ENCODE measurements around the gene DGKH. TPM values are rescaled to one million over a fixed set of nuclear protein-coding genes. Genes with fewer than 3 reads are reported as not detected.

DGKH gene
- total RNA-seq, 1 experiment from 2014 or later, result 19.1 TPM

- Mint-ChIP-seq H3K27me3 (ENCODE audit: unreplicated experiment) (no peaks in the 10 kb centered on the region), H3K4me3 (ENCODE audit: low read depth, unreplicated experiment) (no peak overlapping the region), H3K9me3 (ENCODE audit: low read depth, unreplicated experiment) (no peaks in the 10 kb centered on the region), H3K27ac (ENCODE audit: unreplicated experiment) (no peak overlapping the region), H3K4me1 (ENCODE audit: low read depth, unreplicated experiment) (no peaks in the 10 kb centered on the region), H3K36me3 (ENCODE audit: insufficient read depth, unreplicated experiment) (no peaks in the 10 kb centered on the region)
- intact Hi-C loops (cut with micrococcal nuclease; ENCODE audit: unreplicated experiment), result no loop called here
- BruUV-seq (replicated peaks), result no TSS peak
- DNase-seq, result no peak
- no peak for TF ChIP-seq CTCF (IDR thresholded peaks at IDR 0.05; ENCODE audit: unreplicated experiment)
- CTCF ChIA-PET, result no interaction called here
Measured at GRCh38 chr13:42164557-42165125, 116.2 kb downstream of the DGKH start.

DNA sequence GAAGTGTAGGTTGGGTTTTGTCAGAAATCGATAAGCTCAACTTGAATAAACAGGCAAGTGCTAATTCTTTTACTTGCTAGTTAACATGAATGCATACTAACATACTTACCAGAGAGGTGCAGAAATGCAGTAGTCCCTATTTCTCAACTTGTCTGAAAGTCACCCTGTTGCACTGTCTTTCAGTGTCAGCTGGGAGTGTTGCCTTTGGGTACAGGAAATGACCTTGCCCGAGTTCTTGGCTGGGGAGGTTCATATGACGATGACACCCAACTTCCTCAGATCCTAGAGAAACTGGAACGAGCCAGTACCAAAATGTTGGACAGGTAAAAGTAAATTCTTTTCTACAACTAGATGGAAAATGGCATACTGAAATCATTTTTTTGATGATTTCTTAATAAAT, 120.0 kb downstream of the DGKH start:
- CTCF ChIA-PET, result no interaction called here
- Mint-ChIP-seq H3K27me3 (ENCODE audit: unreplicated experiment) (no peaks in the 10 kb centered on the region), H3K9me3 (ENCODE audit: low read depth, unreplicated experiment) (no peaks in the 10 kb centered on the region), H3K36me3 (ENCODE audit: insufficient read depth, unreplicated experiment) (no peaks in the 10 kb centered on the region), H3K4me1 (ENCODE audit: low read depth, unreplicated experiment) (no peaks in the 10 kb centered on the region), H3K4me3 (ENCODE audit: low read depth, unreplicated experiment) (no peak overlapping the region), H3K27ac (ENCODE audit: unreplicated experiment) (no peak overlapping the region)
- DNase-seq, result no peak
- intact Hi-C loops (cut with micrococcal nuclease; ENCODE audit: unreplicated experiment), result no loop called here
- TF ChIP-seq CTCF (IDR thresholded peaks at IDR 0.05; ENCODE audit: unreplicated experiment), result no peak
- BruUV-seq (replicated peaks), result no TSS peak

GRCh38 chr13:42170029-42170428, 121.6 kb downstream of the DGKH start:
- Mint-ChIP-seq H3K36me3 (ENCODE audit: insufficient read depth, unreplicated experiment) (no peaks in the 10 kb centered on the region), H3K4me3 (ENCODE audit: low read depth, unreplicated experiment) (no peak overlapping the region), H3K9me3 (ENCODE audit: low read depth, unreplicated experiment) (no peaks in the 10 kb centered on the region), H3K27ac (ENCODE audit: unreplicated experiment) (no peak overlapping the region), H3K27me3 (ENCODE audit: unreplicated experiment) (no peaks in the 10 kb centered on the region), H3K4me1 (ENCODE audit: low read depth, unreplicated experiment) (no peaks in the 10 kb centered on the region)
- BruUV-seq (replicated peaks), result no TSS peak
- DNase-seq, result no peak
- TF ChIP-seq CTCF (IDR thresholded peaks at IDR 0.05; ENCODE audit: unreplicated experiment), result no peak
- intact Hi-C loops (cut with micrococcal nuclease; ENCODE audit: unreplicated experiment), result no loop called here
- CTCF ChIA-PET, result no interaction called here

GRCh38 chr13:42173789-42174343, 125.4 kb downstream of the DGKH start:
- DNase-seq, result no peak
- CTCF ChIA-PET, result no interaction called here
- Mint-ChIP-seq H3K4me1 (ENCODE audit: low read depth, unreplicated experiment) (no peaks in the 10 kb centered on the region), H3K36me3 (ENCODE audit: insufficient read depth, unreplicated experiment) (no peaks in the 10 kb centered on the region), H3K4me3 (ENCODE audit: low read depth, unreplicated experiment) (no peak overlapping the region), H3K27me3 (ENCODE audit: unreplicated experiment) (no peaks in the 10 kb centered on the region), H3K9me3 (ENCODE audit: low read depth, unreplicated experiment) (no peaks in the 10 kb centered on the region), H3K27ac (ENCODE audit: unreplicated experiment) (no peak overlapping the region)
- no peak for TF ChIP-seq CTCF (IDR thresholded peaks at IDR 0.05; ENCODE audit: unreplicated experiment)
- BruUV-seq (replicated peaks), result no TSS peak
- intact Hi-C loops (cut with micrococcal nuclease; ENCODE audit: unreplicated experiment), result no loop called here

Data from Calu3 (cell line).